Measurements from ENCODE around the gene TMEM190.
A peak's percentile ranks its signal among the peaks of the same experiment; 100 is the strongest.

TMEM190 gene

DNA sequence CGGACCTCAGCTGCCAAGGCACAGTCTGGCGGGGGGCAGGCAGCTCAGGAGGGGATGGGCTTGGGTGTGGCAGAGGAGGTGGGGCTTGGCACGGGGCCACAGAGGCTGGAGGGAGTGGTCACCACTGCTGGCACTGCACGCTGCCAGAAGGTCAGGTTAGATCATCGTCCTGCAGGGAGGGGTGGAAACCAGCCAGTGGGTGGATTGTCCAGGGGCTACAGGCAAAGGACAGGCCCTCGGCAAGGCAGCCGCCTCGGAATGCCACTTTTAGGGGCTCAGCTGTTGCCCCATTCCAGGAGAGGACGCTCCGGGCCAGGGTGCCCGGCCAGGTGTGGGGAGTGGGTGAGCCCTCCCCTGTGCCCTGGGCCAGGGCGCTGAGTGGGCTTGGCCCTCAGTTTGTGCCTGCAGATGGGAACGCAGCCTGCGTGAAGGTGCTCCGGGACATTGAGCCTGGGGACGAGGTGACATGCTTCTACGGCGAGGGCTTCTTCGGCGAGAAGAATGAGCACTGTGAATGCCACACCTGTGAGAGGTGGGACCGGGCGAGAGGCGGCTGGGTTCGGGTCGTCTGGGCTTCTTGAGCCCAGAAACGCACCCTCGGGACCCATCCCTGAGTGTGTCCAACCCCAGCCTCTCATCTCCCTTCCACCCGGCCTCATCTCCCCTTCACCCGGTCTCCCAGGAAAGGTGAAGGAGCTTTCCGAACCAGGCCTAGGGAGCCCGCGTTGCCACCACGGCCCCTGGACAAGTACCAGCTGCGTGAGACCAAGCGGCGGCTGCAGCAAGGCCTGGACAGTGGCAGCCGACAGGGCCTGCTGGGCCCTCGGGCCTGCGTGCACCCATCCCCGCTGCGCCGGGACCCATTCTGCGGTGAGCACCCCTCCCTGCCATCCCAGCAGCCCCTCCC is 30.6 kb upstream of the TMEM190 start (continued):
- TF ChIP-seq KLF10 (tag by site-specific recombination; IDR thresholded peaks at IDR 0.05) (peak; percentile 54; the same call in 1 of the 2 replicates), ZNF391 (tag by site-specific recombination; IDR thresholded peaks at IDR 0.05; ENCODE audit: borderline replicate concordance, low read depth) (no peak), ZSCAN23 (tag by site-specific recombination; IDR thresholded peaks at IDR 0.05) (no peak), ZIC2 (tag by site-specific recombination; IDR thresholded peaks at IDR 0.05) (0 out of 2 replicates have a peak, but pooled peaks have one; percentile 17), ZNF23 (tag by site-specific recombination; IDR thresholded peaks at IDR 0.05; ENCODE audit: borderline replicate concordance) (no peak), ZNF366 (tag by site-specific recombination; conservative IDR thresholded peaks at IDR 0.05) (no peak), EGR2 (tag by site-specific recombination; IDR thresholded peaks at IDR 0.05; ENCODE audit: low read depth) (0 out of 2 replicates have a peak, but pooled peaks have one; percentile 14), GLIS1 (tag by site-specific recombination; IDR thresholded peaks at IDR 0.05) (peak; percentile 64), ZFP69B (tag by site-specific recombination; IDR thresholded peaks at IDR 0.05) (no peak), ZNF184 (tag by site-specific recombination; IDR thresholded peaks at IDR 0.05) (no peak), ZNF239 (tag by site-specific recombination; IDR thresholded peaks at IDR 0.05) (no peak), ZNF473 (tag by site-specific recombination; IDR thresholded peaks at IDR 0.05) (no peak), WT1 (tag by site-specific recombination; IDR thresholded peaks at IDR 0.05) (no peak), ZNF600 (tag by site-specific recombination; IDR thresholded peaks at IDR 0.05) (no peak), ZNF560 (tag by site-specific recombination; IDR thresholded peaks at IDR 0.05; ENCODE audit: borderline replicate concordance) (no peak), KLF7 (tag by site-specific recombination; IDR thresholded peaks at IDR 0.05; ENCODE audit: borderline replicate concordance) (no peak), ZNF354C (tag by site-specific recombination; IDR thresholded peaks at IDR 0.05; ENCODE audit: borderline replicate concordance, low read depth) (no peak), GLIS2 (tag by site-specific recombination; IDR thresholded peaks at IDR 0.05) (0 out of 2 replicates have a peak, but pooled peaks have one; percentile 9), HOXC10 (CRISPR knock-in tag; IDR thresholded peaks at IDR 0.05) (0 out of 2 replicates have a peak, but pooled peaks have one; percentile 56), ZNF157 (tag by site-specific recombination; IDR thresholded peaks at IDR 0.05) (no peak), ZBTB48 (tag by site-specific recombination; IDR thresholded peaks at IDR 0.05) (no peak), ZNF768 (tag by site-specific recombination; IDR thresholded peaks at IDR 0.05) (no peak), YY1 (tag by site-specific recombination; IDR thresholded peaks at IDR 0.05) (no peak), KLF8 (tag by site-specific recombination; IDR thresholded peaks at IDR 0.05) (peak; percentile 67; the same call in 1 of the 2 replicates), KLF1 (tag by site-specific recombination; IDR thresholded peaks at IDR 0.05) (peak; percentile 95)
- TF ChIP-seq, protein P1, sequence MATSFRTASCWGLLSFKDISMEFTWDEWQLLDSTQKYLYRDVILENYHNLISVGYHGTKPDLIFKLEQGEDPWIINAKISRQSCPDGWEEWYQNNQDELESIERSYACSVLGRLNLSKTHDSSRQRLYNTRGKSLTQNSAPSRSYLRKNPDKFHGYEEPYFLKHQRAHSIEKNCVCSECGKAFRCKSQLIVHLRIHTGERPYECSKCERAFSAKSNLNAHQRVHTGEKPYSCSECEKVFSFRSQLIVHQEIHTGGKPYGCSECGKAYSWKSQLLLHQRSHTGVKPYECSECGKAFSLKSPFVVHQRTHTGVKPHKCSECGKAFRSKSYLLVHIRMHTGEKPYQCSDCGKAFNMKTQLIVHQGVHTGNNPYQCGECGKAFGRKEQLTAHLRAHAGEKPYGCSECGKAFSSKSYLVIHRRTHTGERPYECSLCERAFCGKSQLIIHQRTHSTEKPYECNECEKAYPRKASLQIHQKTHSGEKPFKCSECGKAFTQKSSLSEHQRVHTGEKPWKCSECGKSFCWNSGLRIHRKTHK (tag by site-specific recombination; IDR thresholded peaks at IDR 0.05) = no peak
- TF ChIP-seq, protein P2, sequence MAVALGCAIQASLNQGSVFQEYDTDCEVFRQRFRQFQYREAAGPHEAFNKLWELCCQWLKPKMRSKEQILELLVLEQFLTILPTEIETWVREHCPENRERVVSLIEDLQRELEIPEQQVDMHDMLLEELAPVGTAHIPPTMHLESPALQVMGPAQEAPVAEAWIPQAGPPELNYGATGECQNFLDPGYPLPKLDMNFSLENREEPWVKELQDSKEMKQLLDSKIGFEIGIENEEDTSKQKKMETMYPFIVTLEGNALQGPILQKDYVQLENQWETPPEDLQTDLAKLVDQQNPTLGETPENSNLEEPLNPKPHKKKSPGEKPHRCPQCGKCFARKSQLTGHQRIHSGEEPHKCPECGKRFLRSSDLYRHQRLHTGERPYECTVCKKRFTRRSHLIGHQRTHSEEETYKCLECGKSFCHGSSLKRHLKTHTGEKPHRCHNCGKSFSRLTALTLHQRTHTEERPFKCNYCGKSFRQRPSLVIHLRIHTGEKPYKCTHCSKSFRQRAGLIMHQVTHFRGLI (tag by site-specific recombination; IDR thresholded peaks at IDR 0.05) = no peak
- TF ChIP-seq, protein P3, sequence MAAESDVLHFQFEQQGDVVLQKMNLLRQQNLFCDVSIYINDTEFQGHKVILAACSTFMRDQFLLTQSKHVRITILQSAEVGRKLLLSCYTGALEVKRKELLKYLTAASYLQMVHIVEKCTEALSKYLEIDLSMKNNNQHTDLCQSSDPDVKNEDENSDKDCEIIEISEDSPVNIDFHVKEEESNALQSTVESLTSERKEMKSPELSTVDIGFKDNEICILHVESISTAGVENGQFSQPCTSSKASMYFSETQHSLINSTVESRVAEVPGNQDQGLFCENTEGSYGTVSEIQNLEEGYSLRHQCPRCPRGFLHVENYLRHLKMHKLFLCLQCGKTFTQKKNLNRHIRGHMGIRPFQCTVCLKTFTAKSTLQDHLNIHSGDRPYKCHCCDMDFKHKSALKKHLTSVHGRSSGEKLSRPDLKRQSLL (tag by site-specific recombination; IDR thresholded peaks at IDR 0.05) = no peak
- TF ChIP-seq, protein P4, sequence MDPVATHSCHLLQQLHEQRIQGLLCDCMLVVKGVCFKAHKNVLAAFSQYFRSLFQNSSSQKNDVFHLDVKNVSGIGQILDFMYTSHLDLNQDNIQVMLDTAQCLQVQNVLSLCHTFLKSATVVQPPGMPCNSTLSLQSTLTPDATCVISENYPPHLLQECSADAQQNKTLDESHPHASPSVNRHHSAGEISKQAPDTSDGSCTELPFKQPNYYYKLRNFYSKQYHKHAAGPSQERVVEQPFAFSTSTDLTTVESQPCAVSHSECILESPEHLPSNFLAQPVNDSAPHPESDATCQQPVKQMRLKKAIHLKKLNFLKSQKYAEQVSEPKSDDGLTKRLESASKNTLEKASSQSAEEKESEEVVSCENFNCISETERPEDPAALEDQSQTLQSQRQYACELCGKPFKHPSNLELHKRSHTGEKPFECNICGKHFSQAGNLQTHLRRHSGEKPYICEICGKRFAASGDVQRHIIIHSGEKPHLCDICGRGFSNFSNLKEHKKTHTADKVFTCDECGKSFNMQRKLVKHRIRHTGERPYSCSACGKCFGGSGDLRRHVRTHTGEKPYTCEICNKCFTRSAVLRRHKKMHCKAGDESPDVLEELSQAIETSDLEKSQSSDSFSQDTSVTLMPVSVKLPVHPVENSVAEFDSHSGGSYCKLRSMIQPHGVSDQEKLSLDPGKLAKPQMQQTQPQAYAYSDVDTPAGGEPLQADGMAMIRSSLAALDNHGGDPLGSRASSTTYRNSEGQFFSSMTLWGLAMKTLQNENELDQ (tag by site-specific recombination; IDR thresholded peaks at IDR 0.05; ENCODE audit: low read depth) = no peak
- TF ChIP-seq, protein P5, sequence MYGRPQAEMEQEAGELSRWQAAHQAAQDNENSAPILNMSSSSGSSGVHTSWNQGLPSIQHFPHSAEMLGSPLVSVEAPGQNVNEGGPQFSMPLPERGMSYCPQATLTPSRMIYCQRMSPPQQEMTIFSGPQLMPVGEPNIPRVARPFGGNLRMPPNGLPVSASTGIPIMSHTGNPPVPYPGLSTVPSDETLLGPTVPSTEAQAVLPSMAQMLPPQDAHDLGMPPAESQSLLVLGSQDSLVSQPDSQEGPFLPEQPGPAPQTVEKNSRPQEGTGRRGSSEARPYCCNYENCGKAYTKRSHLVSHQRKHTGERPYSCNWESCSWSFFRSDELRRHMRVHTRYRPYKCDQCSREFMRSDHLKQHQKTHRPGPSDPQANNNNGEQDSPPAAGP (tag by site-specific recombination; IDR thresholded peaks at IDR 0.05) = peak; percentile 65
- TF ChIP-seq, protein P6, sequence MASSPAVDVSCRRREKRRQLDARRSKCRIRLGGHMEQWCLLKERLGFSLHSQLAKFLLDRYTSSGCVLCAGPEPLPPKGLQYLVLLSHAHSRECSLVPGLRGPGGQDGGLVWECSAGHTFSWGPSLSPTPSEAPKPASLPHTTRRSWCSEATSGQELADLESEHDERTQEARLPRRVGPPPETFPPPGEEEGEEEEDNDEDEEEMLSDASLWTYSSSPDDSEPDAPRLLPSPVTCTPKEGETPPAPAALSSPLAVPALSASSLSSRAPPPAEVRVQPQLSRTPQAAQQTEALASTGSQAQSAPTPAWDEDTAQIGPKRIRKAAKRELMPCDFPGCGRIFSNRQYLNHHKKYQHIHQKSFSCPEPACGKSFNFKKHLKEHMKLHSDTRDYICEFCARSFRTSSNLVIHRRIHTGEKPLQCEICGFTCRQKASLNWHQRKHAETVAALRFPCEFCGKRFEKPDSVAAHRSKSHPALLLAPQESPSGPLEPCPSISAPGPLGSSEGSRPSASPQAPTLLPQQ (tag by site-specific recombination; IDR thresholded peaks at IDR 0.05) = no peak

Measured in HEK293 (cell line).